Liver (tissue), 3 donors: Measurements from ENCODE around the gene BTG2.

Experiments
- HNF4A ChIP-seq, 2 donors: conservative IDR thresholded peaks; 2 replicates each; pipeline ENCODE4 v1.6.1; 2016; ENCODE audit warnings: antibody characterized with exemption in 2 of 2, mild to moderate bottlenecking in 2 of 2
- JUND ChIP-seq, 2 donors: IDR thresholded peaks; 2 replicates each; pipeline ENCODE4 v1.6.1; 2016; ENCODE audit warnings: antibody characterized with exemption in 2 of 2
- NR2F2 ChIP-seq: IDR thresholded peaks from 2 replicates; pipeline ENCODE4 v1.6.1; 2016; ENCODE audit warnings: antibody characterized with exemption
- RAD21 ChIP-seq, 2 donors: IDR thresholded peaks; 2 replicates each; pipeline ENCODE4 v1.6.1; 2016; ENCODE audit warnings: antibody characterized with exemption in 2 of 2, mild to moderate bottlenecking in 2 of 2
- TAF1 ChIP-seq: conservative IDR thresholded peaks from 2 replicates; pipeline ENCODE4 v1.6.1; 2016; ENCODE audit warnings: antibody characterized with exemption, mild to moderate bottlenecking
- YY1 ChIP-seq: IDR thresholded peaks from 2 replicates; pipeline ENCODE4 v1.6.1; 2016; ENCODE audit warnings: antibody characterized with exemption, mild to moderate bottlenecking
- ZBTB33 ChIP-seq: IDR thresholded peaks from 2 replicates; pipeline ENCODE4 v1.6.1; 2016; ENCODE audit warnings: antibody characterized with exemption
- TF ChIP-seq, protein P1 (sequence below): fragments of 150-350 bp; IDR thresholded peaks from 2 replicates; pipeline ENCODE4 v1.5.1; 2017; ENCODE audit warnings: improper control_type of control experiment, low read depth, low read length; ENCODE audit not compliant: missing input control
- TF ChIP-seq, protein P2 (sequence below): IDR thresholded peaks from 2 replicates; pipeline ENCODE4 v1.6.1; 2016; ENCODE audit warnings: antibody characterized with exemption
- donor health status: healthy.
- donor health status: healthy.

GRCh38 chr1:203354246-203354645 lies 48.9 kb downstream of the BTG2 start:
- TF ChIP-seq ZBTB33 (no peak), NR2F2 (peak; percentile 15), JUND (IDR thresholded peaks at IDR 0.05) (no peak), TAF1 (no peak), HNF4A (conservative IDR thresholded peaks at IDR 0.05) (no peak), YY1 (no peak), RAD21 (IDR thresholded peaks at IDR 0.05) (no peak)
- TF ChIP-seq, protein P1, sequence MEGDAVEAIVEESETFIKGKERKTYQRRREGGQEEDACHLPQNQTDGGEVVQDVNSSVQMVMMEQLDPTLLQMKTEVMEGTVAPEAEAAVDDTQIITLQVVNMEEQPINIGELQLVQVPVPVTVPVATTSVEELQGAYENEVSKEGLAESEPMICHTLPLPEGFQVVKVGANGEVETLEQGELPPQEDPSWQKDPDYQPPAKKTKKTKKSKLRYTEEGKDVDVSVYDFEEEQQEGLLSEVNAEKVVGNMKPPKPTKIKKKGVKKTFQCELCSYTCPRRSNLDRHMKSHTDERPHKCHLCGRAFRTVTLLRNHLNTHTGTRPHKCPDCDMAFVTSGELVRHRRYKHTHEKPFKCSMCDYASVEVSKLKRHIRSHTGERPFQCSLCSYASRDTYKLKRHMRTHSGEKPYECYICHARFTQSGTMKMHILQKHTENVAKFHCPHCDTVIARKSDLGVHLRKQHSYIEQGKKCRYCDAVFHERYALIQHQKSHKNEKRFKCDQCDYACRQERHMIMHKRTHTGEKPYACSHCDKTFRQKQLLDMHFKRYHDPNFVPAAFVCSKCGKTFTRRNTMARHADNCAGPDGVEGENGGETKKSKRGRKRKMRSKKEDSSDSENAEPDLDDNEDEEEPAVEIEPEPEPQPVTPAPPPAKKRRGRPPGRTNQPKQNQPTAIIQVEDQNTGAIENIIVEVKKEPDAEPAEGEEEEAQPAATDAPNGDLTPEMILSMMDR: no peak
- TF ChIP-seq, protein P2, sequence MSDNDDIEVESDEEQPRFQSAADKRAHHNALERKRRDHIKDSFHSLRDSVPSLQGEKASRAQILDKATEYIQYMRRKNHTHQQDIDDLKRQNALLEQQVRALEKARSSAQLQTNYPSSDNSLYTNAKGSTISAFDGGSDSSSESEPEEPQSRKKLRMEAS: no peak
